Astrocyte of the cerebellum (primary cell): ENCODE data around the gene HDDC2.
A peak's percentile ranks its signal among the peaks of the same experiment; 100 is the strongest.

Experiments used
- DNase-seq: peaks from one replicate; pipeline ENCODE4 v3.0.0-alpha.2; 2011; ENCODE audit warnings: low read depth
- H3K4me3 ChIP-seq: 2 replicates; pipeline ENCODE4 v1.5.1; 2011; ENCODE audit warnings: mild to moderate bottlenecking, low read depth, low read length, moderate library complexity
- CTCF ChIP-seq: IDR thresholded peaks from 2 replicates; pipeline ENCODE4 v1.5.1; 2012; ENCODE audit warnings: low read length, low read depth, moderate library complexity, mild to moderate bottlenecking; ENCODE audit errors: missing control alignments
- in situ Hi-C: cut with HindIII; loops from 2 replicates; pipeline ENCODE4 v1.10.0; 2017; ENCODE audit warnings: low sequenced_read_pairs

The HDDC2 gene

GRCh38 chr6:125301435-125302391, at the start of gene HDDC2:
Gene HDDC2 (minus strand): TSS chr6:125301967. CDS start chr6:125301932, 35 bp downstream.
- DNase-seq: peak; percentile 39
- H3K4me3 ChIP-seq: peak within 1 kb of the TSS; percentile 60
- in situ Hi-C loops: no loop called here
- no peak for TF ChIP-seq CTCF

GRCh38 chr6:125346926-125347563, 45.3 kb upstream of the HDDC2 start:
- DNase-seq: no peak
- in situ Hi-C loops: no loop called here
- no peak for TF ChIP-seq CTCF
- H3K4me3 ChIP-seq: no peak overlapping the region

- no peak overlapping the region for H3K4me3 ChIP-seq
- in situ Hi-C loops: no loop called here
- DNase-seq: no peak
- no peak for TF ChIP-seq CTCF
These were observed 44.6 kb upstream of the HDDC2 start for GRCh38 chr6:125346201-125346925.

- no peak overlapping the region for H3K4me3 ChIP-seq
- no peak for DNase-seq
- in situ Hi-C loops: no loop called here
- no peak for TF ChIP-seq CTCF
These were observed 39.7 kb upstream of the HDDC2 start for GRCh38 chr6:125341460-125341859.

- no peak overlapping the region for H3K4me3 ChIP-seq
- no peak for DNase-seq
- no peak for TF ChIP-seq CTCF
- in situ Hi-C loops: no loop called here
These were observed 39.2 kb upstream of the HDDC2 start for GRCh38 chr6:125340991-125341390.

- DNase-seq: no peak
- no peak overlapping the region for H3K4me3 ChIP-seq
- no peak for TF ChIP-seq CTCF
- in situ Hi-C loops: no loop called here
These were observed 38.5 kb upstream of the HDDC2 start for GRCh38 chr6:125340175-125340835.
